ENCODE data around the gene SPP1.

SPP1 gene

DNA sequence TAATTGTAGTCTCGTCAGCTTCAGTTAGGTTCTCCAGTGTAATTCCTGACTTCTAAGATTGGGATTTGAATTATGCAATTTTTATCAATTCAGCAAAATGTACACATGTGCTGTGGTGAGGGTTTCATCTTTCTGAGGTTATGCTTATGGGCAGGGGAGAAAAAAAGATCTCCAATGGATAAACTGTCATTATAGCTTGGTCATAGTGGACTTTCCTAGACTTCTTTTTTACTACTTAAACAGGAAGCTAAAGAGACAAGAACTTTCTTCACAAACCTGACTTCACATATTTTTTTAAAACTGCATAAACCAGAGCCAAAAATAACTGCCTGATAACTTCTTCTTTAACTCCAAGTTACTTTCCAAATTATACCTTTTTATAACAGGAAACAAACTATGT lies 21.7 kb upstream of the SPP1 start:
- DNase-seq (ENCODE audit: low read depth) = no peak

- DNase-seq (ENCODE audit: low read depth) = no peak
These were observed 19.0 kb upstream of the SPP1 start for GRCh38 chr4:87956501-87956900.

- no peak for DNase-seq (ENCODE audit: low read depth)
These were observed 18.5 kb upstream of the SPP1 start for GRCh38 chr4:87957061-87957460.

- no peak for DNase-seq (ENCODE audit: low read depth)
These were observed 13.5 kb upstream of the SPP1 start for GRCh38 chr4:87961993-87962392.

DNA sequence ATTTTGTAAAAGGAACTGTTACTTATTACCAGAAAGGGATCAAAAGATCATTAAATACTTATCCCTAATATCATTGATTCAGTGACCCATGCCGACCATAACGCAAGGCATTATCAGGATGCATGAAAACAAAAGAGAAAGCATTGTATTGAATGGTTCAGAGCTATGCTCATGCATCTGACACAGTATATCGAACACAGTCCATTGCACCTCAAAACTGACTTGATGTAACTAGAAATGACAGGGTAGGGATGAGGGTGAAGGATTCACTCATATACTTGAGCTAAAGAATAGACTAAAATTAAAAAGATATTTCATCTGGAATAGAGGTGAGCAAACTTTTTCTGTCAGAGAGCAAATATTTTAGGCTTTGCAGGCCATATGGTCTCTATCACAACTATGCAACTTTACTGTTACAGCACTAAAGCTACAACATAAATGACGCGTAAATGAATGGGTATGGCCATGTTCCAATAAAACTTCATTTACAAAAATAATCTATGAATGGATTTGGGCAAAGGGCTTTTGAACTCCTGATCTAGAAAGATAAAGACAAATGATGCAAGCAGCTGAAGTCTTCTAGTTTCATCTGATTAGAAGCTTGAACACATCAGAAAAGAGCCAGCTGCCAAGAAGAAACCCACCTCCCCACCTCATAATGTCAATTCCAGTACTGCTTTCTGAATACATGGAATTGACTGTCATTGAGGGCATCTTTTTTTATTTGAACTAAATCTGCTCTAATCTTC lies 12.9 kb upstream of the SPP1 start:
- DNase-seq (ENCODE audit: low read depth) = no peak

GRCh38 chr4:87965501-87965975 lies 10.0 kb upstream of the SPP1 start:
- DNase-seq (ENCODE audit: low read depth) = no peak

DNA sequence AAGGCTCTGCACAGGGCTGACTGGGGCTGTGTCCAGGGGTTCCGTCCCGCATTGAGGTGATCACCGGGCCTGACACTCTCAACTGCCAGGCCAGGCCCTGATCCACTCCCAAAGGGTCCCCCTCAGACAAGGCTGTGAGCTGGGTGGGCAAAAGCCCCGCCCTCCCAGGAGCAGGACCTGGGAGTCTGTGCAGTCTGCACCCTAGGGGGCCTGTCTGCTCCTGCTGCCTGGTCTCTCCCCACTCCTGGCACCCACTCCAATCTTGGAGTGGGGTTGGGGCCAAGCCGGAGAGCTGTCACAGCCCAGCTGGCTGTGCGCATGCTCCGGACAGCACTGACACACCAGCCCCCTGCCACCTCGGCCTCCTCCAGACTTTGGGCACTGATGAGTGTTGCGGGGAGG lies 9.4 kb upstream of the SPP1 start:
- no peak for DNase-seq (ENCODE audit: low read depth)

DNA sequence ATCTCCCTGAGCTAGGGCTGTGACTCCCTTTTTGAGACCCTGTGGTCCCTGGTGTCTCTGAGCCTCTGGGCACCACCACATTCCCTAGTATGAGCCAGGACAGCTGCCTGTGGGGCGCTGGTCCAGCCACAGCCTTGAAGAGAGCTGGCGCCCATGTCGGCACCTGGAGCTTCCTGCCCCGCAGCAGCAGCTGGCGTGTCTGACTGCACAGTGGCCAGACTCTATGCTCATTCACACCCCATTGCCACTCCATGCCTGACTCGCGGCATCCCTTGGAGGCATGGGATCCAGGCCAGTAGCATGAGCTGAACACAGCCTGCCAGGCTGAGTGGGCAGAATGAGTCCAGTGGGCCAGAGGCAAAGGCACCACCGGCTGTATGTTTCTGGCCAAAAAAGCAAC lies 8.3 kb upstream of the SPP1 start:
- no peak for DNase-seq (ENCODE audit: low read depth)

- no peak for DNase-seq (ENCODE audit: low read depth)
These were observed 5.4 kb upstream of the SPP1 start for GRCh38 chr4:87970121-87970520.

- no peak for DNase-seq (ENCODE audit: low read depth)
These were observed 3.6 kb upstream of the SPP1 start for GRCh38 chr4:87971866-87972265.

GRCh38 chr4:87973283-87974169 lies 2.0 kb upstream of the SPP1 start:
- no peak for DNase-seq (ENCODE audit: low read depth)

DNA sequence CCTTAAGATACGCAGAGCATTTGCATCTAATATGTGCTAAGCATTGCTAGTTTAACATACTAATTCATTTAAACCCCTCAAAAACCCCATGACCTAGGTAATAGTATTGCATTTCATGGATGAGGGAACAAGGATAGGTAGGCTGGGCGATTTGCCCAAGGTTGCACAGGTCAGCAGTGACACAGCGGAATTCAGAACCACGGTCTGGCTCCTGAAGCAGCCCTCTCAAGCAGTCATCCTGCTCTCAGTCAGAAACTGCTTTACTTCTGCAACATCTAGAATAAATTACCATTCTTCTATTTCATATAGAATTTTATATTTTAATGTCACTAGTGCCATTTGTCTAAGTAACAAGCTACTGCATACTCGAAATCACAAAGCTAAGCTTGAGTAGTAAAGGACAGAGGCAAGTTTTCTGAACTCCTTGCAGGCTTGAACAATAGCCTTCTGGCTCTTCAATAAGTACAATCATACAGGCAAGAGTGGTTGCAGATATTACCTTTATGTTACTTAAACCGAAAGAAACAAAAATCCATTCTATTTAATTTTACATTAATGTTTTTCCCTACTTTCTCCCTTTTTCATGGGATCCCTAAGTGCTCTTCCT lies 555 bp upstream of the SPP1 start:
- no peak for DNase-seq (ENCODE audit: low read depth)

DNA sequence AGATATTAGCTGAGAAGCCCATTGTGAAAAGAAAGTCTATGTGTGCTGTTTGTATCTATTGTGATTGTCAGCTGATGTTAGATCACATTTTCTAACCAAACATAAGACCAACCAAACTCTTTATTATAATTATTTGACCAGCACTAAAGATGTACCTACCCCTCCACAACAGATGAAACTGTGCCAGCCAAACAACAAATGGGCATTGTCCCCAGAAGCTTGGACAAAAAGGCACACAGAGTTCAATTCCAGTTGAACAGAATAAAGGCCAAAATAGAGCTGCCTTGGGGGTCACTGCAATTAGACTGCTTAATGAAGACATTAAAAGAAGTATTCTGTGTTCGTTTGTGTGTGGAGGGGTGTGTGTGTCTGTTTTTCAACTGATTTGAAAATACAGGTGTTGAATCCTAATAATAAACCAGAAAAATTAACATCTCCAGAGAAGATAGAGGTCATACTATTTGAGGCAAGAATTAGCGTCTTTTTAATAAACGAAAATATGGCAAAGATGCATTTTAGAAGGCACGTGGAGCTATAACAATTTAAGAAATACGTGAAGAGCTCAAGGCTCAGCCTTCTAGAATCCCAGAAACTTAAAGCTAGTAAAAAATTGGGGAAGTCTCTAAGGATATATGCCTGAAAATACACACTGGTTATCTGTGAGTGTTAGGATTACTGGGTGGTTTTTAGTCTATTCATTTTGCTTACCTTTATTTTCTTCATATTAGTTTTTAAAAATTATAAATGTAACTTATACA lies 2.2 kb downstream of the SPP1 start:
- no peak for DNase-seq (ENCODE audit: low read depth)

DNA sequence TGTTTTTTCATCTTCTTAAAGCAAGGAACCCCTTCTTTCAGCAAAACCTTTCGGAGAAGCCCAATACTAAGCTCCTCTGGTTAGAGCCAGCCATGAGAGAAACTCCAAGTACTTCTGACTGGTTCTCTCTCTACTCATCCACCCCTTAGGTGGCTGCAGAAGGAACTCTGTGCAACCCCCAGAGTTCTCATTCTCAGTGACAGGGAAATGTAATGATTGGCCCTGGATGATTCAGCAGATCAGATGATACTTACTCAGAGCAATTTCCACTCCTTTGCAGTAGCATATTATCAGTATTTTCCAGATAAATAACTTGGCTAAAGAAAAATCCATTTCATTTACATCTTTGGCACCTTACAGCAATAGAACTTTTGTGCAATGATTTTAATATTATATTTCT lies 3.2 kb downstream of the SPP1 start:
- DNase-seq (ENCODE audit: low read depth) = no peak

DNA sequence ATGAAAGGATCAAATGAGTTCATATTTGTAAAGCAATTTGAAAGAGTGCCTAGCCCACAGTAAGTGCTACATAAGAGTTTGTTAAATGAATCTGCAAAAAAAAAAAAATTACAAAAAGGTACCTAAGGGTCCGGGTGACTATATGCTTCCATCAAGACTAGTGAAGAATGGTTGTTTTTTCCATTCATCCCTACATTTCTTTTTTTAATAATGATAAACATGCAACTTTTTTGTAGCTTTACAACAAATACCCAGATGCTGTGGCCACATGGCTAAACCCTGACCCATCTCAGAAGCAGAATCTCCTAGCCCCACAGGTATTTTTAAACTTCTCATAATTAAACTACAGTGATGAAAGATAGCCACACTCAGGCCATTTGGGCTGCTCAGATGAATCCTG lies 4.3 kb downstream of the SPP1 start:
- no peak for DNase-seq (ENCODE audit: low read depth)

DNA sequence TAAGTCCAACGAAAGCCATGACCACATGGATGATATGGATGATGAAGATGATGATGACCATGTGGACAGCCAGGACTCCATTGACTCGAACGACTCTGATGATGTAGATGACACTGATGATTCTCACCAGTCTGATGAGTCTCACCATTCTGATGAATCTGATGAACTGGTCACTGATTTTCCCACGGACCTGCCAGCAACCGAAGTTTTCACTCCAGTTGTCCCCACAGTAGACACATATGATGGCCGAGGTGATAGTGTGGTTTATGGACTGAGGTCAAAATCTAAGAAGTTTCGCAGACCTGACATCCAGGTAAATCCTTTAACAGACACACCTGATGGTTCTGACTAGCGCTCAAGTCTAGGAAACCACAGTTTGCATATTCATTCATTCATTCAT lies 6.0 kb downstream of the SPP1 start:
- no peak for DNase-seq (ENCODE audit: low read depth)

GRCh38 chr4:87982036-87982435 lies 6.5 kb downstream of the SPP1 start:
- no peak for DNase-seq (ENCODE audit: low read depth)

DNA sequence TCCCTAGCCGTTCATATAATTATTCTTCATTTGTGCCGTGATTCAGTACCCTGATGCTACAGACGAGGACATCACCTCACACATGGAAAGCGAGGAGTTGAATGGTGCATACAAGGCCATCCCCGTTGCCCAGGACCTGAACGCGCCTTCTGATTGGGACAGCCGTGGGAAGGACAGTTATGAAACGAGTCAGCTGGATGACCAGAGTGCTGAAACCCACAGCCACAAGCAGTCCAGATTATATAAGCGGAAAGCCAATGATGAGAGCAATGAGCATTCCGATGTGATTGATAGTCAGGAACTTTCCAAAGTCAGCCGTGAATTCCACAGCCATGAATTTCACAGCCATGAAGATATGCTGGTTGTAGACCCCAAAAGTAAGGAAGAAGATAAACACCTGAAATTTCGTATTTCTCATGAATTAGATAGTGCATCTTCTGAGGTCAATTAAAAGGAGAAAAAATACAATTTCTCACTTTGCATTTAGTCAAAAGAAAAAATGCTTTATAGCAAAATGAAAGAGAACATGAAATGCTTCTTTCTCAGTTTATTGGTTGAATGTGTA lies 7.0 kb downstream of the SPP1 start:
- no peak for DNase-seq (ENCODE audit: low read depth)

DNA sequence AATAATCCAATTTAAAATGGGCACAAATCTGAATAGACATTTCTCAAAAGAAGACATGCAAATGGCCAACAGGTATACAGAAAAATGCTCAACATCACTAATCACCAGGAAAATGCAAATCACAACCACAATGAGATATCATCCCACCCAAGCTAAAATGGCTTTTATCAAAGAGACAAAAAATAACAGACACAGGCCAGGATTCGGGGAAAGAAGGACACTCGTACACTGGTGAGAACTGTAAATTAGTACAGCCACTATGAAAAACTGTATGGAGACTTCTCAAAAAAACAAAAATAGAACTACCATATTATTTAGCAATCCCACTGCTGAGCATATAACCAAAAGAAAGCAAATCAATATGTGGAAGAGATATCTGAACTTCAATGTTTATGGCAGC lies 8.5 kb downstream of the SPP1 start:
- DNase-seq (ENCODE audit: low read depth) = no peak

DNA sequence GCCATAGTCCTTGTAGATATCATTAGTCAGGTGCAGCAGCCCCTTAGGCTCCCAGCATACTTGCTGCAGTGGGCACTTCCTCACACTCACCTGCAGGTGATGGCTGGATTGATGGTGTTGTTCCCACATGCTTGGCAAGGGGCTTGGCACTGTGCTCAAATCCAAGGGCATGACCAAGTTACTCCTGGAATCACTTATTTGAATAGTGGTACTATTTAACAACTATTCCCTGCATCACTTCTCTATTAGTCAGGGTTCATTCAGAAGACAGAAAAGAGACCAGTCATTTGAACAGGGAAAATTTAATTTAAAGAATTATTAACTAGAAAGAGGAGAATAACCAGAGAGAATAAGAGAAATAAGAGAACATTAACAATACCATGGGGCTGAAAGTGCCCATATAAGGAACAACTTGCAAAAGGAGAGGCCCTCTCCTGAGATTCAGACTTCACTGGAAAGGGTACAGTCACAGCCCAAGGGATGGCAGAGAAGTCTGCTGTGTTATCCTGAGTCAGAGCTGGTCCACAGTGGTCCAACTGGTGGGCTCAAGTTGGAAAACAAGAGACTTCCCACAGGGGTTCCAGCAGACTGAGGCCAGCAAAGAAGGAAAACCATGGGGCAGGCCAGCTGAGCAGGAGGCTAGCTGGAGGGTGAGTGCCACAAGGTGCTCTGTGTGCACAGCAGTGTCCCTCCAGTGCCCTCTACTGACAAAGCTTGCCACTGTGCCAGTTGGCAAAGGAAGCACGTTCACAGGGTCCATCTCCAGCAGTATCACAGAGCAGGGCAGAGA lies 9.8 kb downstream of the SPP1 start:
- DNase-seq (ENCODE audit: low read depth) = peak; percentile 21

DNA sequence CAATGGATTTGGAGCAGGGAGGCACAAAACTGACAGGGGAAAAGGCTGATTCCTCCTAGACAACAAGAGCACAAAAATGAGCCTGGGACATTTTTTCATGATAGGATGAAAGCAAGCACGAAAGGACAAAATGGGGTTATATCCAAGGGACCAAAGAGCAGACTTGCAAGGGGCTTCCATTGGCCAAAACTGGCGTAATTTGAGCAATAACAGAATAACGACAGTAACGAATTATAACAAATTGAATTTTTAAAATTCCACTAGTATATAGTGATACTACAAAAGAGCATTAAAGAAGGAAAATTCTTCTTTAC lies 10.3 kb downstream of the SPP1 start:
- DNase-seq (ENCODE audit: low read depth) = no peak
